Activated T-helper 2 cell treated with anti-CD3 and anti-CD28 coated beads, Interferon-gamma antibody, Interleukin-2, Interleukin-4, amounts not matched to agents 10 μg/mL and 5 μg/mL and 100 μg/mL, durations not matched to agents 14 hours and 24 hours and 36 hours (primary cell): Measurements from ENCODE around the gene SULT4A1. TPM values are rescaled to one million over a fixed set of nuclear protein-coding genes. Genes with fewer than 3 reads are reported as not detected.

ENCODE experiments used
- DNase-seq: peaks from one replicate; pipeline ENCODE4 v3.0.0; 2021; ENCODE audit warnings: low spot score
- H3K27ac Mint-ChIP-seq: one replicate; pipeline ENCODE4 v1.8.0; 2021; ENCODE audit warnings: mixed read lengths
- H3K27me3 Mint-ChIP-seq: one replicate; pipeline ENCODE4 v1.8.0; 2021; ENCODE audit warnings: low read depth, mixed read lengths
- H3K36me3 Mint-ChIP-seq: one replicate; pipeline ENCODE4 v1.8.0; 2021; ENCODE audit warnings: low read depth, mixed read lengths
- H3K4me1 Mint-ChIP-seq: one replicate; pipeline ENCODE4 v1.8.0; 2021; ENCODE audit warnings: low read depth, mixed read lengths
- H3K4me3 Mint-ChIP-seq: one replicate; pipeline ENCODE4 v1.8.0; 2021; ENCODE audit warnings: low read depth, mild to moderate bottlenecking, moderate library complexity, mixed read lengths
- H3K9me3 Mint-ChIP-seq: one replicate; pipeline ENCODE4 v1.8.0; 2021; ENCODE audit warnings: mixed read lengths
- intact Hi-C: fragments of 100-400 bp; cut with micrococcal nuclease; formaldehyde crosslinking; loops from one replicate; pipeline ENCODE4 v1.15.1; 2023
- total RNA-seq: library from RNA; stranded (reverse); gene quantifications from 2 replicates; pipeline ENCODE4 v1.2.3, GENCODE V29; 2022

SULT4A1 gene
- total RNA-seq, 1 donor from 2014 or later: not detected

DNA sequence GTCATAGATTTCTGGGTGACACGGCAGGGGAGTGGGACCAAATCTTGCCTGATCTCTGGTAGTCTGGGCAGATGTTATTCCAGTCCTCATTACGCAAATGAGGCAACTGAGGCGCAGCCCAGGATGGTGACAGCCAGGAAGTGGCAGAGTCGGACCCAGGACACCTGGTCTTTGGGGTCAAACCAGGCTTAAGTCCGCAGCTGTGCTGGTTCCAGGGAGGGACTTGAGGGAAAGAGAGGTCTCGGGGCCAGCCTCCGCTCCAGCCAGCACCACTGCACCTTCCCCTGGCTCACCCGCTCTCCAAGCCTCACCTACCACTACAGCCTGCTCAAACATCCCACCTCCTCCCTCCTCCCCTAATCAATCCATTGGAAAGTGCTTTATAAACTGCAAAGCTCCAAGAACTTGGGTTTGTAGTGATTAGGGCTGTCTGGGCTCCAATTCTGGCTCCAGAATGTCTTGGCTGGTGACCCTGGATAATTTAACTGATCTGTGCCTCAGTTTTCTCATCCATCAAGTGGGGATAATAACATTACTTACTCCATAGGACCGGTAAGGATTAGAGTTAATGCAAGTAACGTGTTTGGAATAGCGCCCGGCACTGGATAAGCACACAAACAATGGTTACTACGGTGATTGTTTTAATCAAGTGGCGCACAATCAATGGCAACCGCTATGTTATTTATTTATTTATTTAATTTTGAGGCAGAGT lies 30.0 kb upstream of the SULT4A1 start:
- H3K36me3 Mint-ChIP-seq: no peaks in the 10 kb centered on the region
- H3K4me1 Mint-ChIP-seq: no peaks in the 10 kb centered on the region
- H3K4me3 Mint-ChIP-seq: no peak overlapping the region
- intact Hi-C loops: no loop called here
- no peak overlapping the region for H3K27ac Mint-ChIP-seq
- no peaks in the 10 kb centered on the region for H3K9me3 Mint-ChIP-seq
- DNase-seq: no peak
- H3K27me3 Mint-ChIP-seq: peaks cover 28% of the 10 kb centered on the region

DNA sequence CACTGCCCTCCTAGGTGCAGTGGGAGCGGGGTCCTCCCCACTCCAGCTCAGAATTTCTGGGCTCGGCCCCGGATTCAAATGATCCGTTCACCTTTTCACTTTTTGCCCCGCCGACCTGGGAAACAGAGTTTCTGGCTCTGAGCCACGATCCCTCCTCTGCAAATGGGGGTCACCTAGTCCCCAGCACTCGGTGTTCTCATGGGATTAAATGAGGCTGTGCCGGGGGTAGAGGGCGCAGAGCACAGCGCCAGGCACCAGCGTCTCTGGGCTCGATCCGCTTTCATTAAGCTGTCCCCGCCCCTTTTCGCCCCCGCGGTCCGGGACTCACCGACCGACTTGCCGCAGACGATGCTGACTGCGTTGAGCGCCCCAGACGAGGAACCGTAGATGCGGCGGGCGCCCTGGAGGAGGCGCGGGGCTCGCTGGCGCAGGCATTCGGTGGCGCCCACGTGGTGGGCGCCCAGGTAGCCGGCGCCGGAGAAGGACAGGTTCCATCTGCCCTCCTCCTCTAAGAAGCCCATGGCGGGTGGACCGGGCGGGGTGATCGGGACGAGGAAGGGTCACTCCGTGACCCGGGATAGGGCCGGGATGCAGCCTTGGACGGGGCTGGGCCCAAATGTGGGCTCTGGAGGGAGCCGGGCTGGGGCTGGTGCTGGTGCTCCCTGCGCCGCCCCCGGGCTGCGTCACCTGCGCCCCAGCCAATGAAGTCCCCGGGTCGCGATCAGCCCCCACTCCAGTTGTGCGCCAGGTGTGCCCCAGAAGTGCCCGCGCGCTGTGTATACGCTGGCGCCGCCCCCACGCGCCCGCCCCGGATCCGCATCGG lies 29.3 kb upstream of the SULT4A1 start, which contains the start of gene PNPLA5:
PNPLA5 (minus strand) TSS at position 654 of the 823 bp plus-strand sequence; CDS start at position 521, 133 bp downstream.
- Mint-ChIP-seq H3K27ac (no peak within 1 kb of the TSS), H3K9me3 (no peaks in the 10 kb centered on the region), H3K4me1 (no peaks in the 10 kb centered on the region), H3K36me3 (no peaks in the 10 kb centered on the region), H3K27me3 (peaks cover 28% of the 10 kb centered on the region), H3K4me3 (no peak within 1 kb of the TSS)
- DNase-seq: no peak
- intact Hi-C loops: no loop called here

DNA sequence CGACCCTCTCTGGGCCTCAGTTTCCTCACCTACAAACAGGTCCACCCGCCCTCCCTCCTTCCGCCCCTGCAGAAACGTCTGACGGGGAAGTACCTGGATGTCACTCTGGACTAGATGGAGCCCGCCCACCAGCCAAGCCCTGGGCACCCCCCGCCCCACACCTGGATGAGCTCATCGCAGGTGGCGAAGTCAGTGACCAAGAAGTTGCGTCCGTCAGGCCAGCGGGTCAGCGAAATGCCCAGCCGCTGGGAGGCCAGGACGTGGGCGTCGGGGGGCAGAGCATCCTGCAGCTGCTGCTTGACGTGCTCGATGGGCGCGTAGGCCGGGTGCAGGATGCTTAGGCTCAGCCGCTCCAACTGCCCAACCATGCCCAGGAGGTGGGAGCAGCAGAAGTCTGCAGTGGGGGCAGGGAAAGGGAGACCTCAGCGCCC lies 28.6 kb upstream of the SULT4A1 start:
- H3K27me3 Mint-ChIP-seq: peaks cover 28% of the 10 kb centered on the region
- H3K27ac Mint-ChIP-seq: no peak overlapping the region
- H3K4me1 Mint-ChIP-seq: no peaks in the 10 kb centered on the region
- no peak overlapping the region for H3K4me3 Mint-ChIP-seq
- H3K9me3 Mint-ChIP-seq: no peaks in the 10 kb centered on the region
- no peaks in the 10 kb centered on the region for H3K36me3 Mint-ChIP-seq
- DNase-seq: no peak
- intact Hi-C loops: no loop called here

DNA sequence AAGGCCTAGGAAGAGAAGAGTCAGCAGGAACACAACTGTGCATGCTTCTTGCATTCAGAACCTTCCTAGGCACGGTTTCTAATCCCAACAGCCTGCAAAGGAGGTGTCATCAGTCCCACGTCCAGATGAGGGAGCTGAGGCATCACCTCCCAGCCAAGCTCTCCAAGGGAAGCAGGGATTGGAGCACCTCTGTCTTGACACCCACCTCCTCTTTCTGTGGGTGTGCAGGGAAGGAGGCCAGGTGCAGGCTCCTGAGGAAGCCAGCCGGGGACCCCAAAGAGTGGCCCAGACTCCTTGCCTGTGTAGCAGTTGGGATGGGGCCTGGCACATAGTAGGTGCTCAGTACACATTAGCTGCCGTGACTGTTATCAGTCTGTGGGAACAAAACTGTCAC lies 27.5 kb upstream of the SULT4A1 start:
- Mint-ChIP-seq H3K27ac (no peak overlapping the region), H3K4me3 (no peak overlapping the region), H3K9me3 (no peaks in the 10 kb centered on the region), H3K27me3 (peaks cover 28% of the 10 kb centered on the region), H3K4me1 (no peaks in the 10 kb centered on the region), H3K36me3 (no peaks in the 10 kb centered on the region)
- no peak for DNase-seq
- intact Hi-C loops: no loop called here

DNA sequence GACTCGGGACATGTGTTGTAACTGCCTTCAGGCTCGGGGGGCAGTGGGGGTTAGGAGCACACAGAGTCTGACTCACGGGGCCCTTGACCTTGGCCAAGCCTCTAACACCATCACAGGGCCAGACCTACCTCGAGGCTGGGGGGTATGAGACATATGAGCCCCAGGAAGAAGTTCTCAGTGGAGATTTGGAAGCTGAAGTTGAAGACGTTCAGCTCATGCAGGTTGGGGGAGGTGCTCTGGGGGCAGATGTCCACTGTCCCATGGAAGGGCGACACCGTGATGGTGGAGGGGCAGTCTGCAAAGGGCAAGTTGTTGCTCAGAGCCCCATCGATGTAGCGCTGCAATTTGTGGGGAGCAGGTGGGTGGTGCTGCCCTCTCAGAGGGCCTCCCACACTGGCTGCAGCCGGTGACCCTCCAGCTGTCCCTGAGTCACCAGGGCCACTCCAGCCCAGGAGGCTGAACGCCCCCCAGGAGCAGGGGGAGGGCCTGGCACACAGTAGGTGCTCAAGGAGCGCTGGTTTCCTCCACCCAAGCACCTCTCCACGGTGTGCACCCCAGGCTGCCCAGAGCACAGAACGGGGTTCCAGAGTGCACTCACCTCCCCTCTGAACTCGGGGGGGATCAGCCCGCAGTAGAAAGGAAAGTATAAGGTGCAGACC lies 27.0 kb upstream of the SULT4A1 start:
- Mint-ChIP-seq H3K27ac (no peak overlapping the region), H3K27me3 (peaks cover 28% of the 10 kb centered on the region), H3K36me3 (no peaks in the 10 kb centered on the region), H3K9me3 (no peaks in the 10 kb centered on the region), H3K4me1 (no peaks in the 10 kb centered on the region), H3K4me3 (no peak overlapping the region)
- intact Hi-C loops: no loop called here
- DNase-seq: no peak

DNA sequence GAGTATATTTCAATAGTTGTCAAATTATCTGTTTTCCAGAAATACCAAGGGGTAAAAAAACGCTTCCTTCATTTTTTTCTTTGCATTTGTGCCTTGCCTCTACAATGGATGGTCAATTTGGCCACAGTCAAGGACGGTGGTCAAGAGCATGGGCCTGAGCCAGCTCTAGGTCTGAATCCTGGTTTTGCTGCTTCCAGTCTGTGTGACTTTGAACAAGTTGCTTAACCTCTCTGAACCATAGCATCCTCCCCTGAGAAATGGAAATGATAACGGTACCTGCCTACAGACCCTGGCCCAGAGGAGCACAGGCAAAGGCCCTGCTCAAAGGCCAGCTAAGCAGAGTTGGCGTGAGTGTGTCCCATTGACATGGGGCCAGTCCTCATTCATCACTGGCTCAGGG lies 26.4 kb upstream of the SULT4A1 start:
- no peaks in the 10 kb centered on the region for H3K4me1 Mint-ChIP-seq
- H3K9me3 Mint-ChIP-seq: no peaks in the 10 kb centered on the region
- H3K27me3 Mint-ChIP-seq: peaks cover 25% of the 10 kb centered on the region
- H3K4me3 Mint-ChIP-seq: no peak overlapping the region
- intact Hi-C loops: no loop called here
- DNase-seq: no peak
- no peaks in the 10 kb centered on the region for H3K36me3 Mint-ChIP-seq
- no peak overlapping the region for H3K27ac Mint-ChIP-seq

DNA sequence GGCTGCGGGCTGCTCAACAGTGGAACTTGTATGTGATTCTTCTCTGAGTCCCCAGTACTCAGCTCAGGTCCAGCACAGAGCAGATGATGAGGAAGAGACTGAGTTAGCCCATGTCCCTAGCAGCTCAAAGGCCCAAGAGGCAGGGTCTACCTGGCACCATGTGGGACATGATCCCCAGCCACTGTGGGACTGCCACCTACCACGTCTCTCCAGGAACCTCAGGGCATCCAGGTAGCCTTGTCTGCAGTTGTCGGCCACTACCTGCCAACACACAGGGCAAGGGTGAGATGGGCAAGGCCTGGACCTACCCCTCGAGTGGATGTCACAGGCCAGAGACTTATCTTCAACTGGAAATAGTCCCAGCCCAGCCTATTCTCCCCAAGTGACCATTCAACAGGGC lies 25.1 kb upstream of the SULT4A1 start:
- H3K4me1 Mint-ChIP-seq: no peaks in the 10 kb centered on the region
- H3K36me3 Mint-ChIP-seq: no peaks in the 10 kb centered on the region
- H3K27me3 Mint-ChIP-seq: peaks cover 19% of the 10 kb centered on the region
- DNase-seq: no peak
- intact Hi-C loops: no loop called here
- H3K9me3 Mint-ChIP-seq: no peaks in the 10 kb centered on the region
- H3K27ac Mint-ChIP-seq: no peak overlapping the region
- no peak overlapping the region for H3K4me3 Mint-ChIP-seq

DNA sequence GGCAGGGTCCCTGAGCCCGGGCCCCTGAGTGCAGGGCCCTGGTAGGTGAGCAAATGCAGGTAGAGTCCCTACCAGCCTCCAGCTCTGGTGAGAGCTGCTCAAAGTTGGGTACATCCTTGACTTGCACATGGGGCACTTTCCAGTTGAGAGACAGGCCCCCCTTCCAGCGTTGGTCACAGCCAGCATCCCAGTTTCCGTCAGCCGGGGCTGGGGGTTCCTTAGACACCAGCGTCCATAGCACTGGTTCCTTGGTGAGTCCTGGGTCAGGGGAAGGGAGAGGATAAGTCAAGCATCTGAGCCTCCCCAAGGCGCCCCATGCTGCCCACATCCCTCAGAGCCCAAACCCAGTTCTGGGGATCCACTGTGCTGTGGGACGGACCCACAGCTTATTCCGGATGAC lies 23.9 kb upstream of the SULT4A1 start:
- intact Hi-C loops: no loop called here
- no peaks in the 10 kb centered on the region for H3K36me3 Mint-ChIP-seq
- H3K4me3 Mint-ChIP-seq: no peak overlapping the region
- H3K27ac Mint-ChIP-seq: no peak overlapping the region
- no peak for DNase-seq
- H3K9me3 Mint-ChIP-seq: no peaks in the 10 kb centered on the region
- peaks cover 14% of the 10 kb centered on the region for H3K27me3 Mint-ChIP-seq
- no peaks in the 10 kb centered on the region for H3K4me1 Mint-ChIP-seq

DNA sequence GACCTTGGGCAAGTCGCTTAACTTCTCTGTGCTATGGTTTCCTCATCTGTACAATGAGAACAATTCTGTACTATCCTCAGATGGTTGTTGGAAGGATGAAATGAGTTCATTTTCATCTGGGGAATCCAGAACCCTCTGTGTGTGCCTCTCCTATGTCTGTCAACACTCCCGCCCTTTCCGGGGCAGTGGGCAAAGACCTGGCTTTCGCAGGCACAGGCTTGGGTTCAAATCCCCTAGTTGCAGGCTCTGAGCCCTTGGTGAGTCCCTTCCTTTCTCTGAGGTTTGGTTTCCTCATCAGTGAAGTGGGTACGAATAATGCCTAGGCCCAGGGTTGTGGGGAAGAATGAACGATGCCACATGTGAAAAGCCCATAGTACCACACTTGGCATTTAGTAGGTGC lies 23.5 kb upstream of the SULT4A1 start:
- Mint-ChIP-seq H3K27me3 (peaks cover 13% of the 10 kb centered on the region), H3K4me1 (no peaks in the 10 kb centered on the region), H3K27ac (no peak overlapping the region), H3K4me3 (no peak overlapping the region), H3K36me3 (no peaks in the 10 kb centered on the region), H3K9me3 (no peaks in the 10 kb centered on the region)
- intact Hi-C loops: no loop called here
- no peak for DNase-seq

DNA sequence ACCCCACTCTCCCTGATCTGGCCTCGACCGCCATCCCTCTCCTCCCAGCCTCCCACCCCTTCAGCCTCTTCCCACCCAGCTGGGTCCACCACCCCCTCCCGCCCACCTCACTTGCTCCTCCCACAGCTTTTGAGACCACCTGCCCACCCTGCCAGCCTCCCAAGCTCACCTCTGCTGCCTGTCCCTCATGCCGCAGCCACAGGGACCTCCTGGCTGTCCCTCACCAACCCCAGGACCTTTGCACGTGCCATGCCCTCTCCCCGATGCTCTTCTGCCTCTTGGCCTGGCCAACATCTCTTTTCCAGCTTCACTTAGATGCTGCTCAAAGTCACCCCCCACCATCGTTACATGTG lies 23.0 kb upstream of the SULT4A1 start:
- Mint-ChIP-seq H3K36me3 (no peaks in the 10 kb centered on the region), H3K4me1 (no peaks in the 10 kb centered on the region), H3K27ac (no peak overlapping the region), H3K4me3 (no peak overlapping the region), H3K9me3 (no peaks in the 10 kb centered on the region), H3K27me3 (peaks cover 8% of the 10 kb centered on the region)
- intact Hi-C loops: no loop called here
- no peak for DNase-seq

DNA sequence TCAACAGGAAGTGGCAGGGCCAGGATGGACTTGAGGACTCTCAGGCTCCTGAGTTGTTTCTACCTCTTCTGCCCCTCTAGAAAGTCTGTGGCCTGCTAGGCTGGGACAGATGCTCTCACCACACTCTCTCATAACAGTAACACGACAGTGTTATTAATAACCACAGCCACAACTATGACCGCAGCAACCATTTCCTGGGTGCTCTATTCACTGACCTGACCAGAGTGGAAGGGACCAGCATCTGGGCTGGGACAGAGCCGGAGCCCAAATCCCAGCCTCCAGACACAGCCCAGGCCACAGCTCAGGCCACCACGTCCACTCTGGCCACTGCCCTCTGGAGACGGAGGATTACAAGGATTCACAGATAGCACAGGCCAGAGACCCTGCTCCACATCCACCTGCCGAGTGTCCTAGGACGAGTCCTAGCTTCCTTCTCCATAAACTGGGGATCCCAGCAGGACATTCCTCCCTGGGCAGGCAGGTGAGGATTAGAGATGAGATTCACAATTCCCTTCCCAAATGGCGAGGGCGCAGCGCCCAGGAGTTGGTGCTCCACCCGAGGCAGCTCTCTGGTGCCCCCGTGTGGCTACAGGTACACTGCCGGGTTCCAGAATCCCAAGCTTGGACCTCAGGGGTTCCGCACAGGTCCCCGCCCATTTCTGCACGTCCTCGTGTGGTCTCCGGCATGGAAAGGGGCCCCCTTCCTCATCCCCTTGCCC lies 22.4 kb upstream of the SULT4A1 start:
- no peaks in the 10 kb centered on the region for H3K36me3 Mint-ChIP-seq
- no peak overlapping the region for H3K27ac Mint-ChIP-seq
- peak; percentile 21 for DNase-seq
- no peaks in the 10 kb centered on the region for H3K4me1 Mint-ChIP-seq
- H3K9me3 Mint-ChIP-seq: no peaks in the 10 kb centered on the region
- peaks cover 5% of the 10 kb centered on the region for H3K27me3 Mint-ChIP-seq
- intact Hi-C loops: no loop called here
- H3K4me3 Mint-ChIP-seq: no peak overlapping the region

DNA sequence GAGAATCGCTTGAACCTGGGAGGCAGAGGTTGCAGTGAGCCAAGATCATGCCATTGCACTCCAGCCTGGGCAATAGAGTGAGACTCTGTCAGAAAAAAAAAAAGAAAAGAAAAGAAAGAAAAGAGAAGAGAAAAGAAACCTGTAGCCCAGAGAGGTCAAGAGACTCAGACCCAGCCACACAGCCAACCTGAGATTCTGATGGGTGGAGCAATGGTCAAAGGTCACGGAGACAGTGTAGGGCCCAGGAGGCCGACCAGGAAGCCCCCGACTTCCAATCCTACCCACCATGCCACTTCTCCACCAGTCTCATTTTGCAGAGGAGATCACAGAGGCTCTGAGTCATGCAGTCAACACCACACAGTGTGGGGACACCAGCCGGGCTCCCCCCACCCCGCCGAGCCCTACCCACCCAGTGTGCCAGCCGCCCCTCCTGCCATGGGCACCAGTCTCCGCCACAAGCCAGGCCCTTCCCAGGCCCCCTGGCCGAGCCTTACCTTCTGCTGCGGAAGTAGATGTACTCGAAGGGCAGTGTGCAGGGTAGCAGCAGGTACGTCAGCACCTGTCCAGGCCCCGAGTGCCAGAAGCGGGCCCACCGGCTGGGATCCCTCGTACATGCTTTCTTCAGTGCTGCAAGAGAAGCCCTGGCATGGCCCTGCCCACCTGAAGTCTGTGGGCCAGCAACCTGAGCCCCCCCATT lies 21.6 kb upstream of the SULT4A1 start:
- DNase-seq: no peak
- no peaks in the 10 kb centered on the region for H3K9me3 Mint-ChIP-seq
- no peaks in the 10 kb centered on the region for H3K4me1 Mint-ChIP-seq
- intact Hi-C loops: no loop called here
- H3K36me3 Mint-ChIP-seq: no peaks in the 10 kb centered on the region
- no peak overlapping the region for H3K27ac Mint-ChIP-seq
- no peak overlapping the region for H3K4me3 Mint-ChIP-seq
- peaks cover under 1% of the 10 kb centered on the region for H3K27me3 Mint-ChIP-seq
